ENCODE results near the gene COQ9.

DNA sequence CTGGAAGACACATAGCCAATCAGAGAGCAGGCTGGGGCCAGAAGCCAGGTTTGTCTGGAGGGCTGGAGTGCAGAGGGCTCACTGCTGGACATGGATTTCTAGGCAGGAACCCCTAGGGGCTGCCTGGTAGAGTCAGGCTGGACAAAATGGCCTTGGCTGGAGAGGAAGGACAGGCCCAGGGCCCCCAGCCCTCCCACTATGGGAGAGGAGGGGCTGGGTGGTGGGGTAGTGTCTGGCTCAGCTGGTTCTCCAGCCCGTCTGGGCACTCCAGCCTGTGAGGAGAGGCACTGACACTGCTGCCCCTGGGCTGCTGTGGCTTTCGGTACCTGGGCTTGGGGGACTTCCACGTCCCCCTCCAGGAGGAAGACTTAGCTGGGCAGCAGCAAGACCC lies 60.8 kb downstream of the COQ9 start:
- TF ChIP-seq POLR2AphosphoS5 (IDR thresholded peaks at IDR 0.05; ENCODE audit: low read depth, low read length): no peak
- TF ChIP-seq POLR2A (IDR thresholded peaks at IDR 0.05; ENCODE audit: low read depth, low read length): no peak
- TF ChIP-seq TAF1 (IDR thresholded peaks at IDR 0.05; ENCODE audit: borderline replicate concordance, low read depth, low read length): no peak
